AG04450 (cell line): ENCODE results near the gene TES. TPM values are rescaled to one million over a fixed set of nuclear protein-coding genes. Genes with fewer than 3 reads are reported as not detected.

Experiments used
- CTCF ChIA-PET: fragments of 300-600, 350-600 bp; formaldehyde crosslinking; extraction: SDS; loops from one replicate; lab custom pipeline; 2022; ENCODE audit warnings: antibody characterized with exemption, inconsistent platforms; lab: Charles Lee
- POLR2A ChIA-PET: fragments of 350-600 bp; formaldehyde crosslinking; extraction: SDS; loops from one replicate; lab custom pipeline; 2021; ENCODE audit warnings: antibody characterized with exemption, inconsistent platforms; lab: Yijun Ruan, JAX
- DNase-seq: peaks from one replicate; pipeline ENCODE4 v3.0.0-alpha.2; 2011; ENCODE audit warnings: low read depth, low spot score
- H3K27ac ChIP-seq: one replicate; pipeline ENCODE4 v1.5.1; 2012; ENCODE audit warnings: low read depth, low read length, control low read depth
- H3K27me3 ChIP-seq: one replicate; pipeline ENCODE4 v1.6.0; 2012; ENCODE audit warnings: low read length; ENCODE audit not compliant: control insufficient read depth, insufficient read depth
- H3K4me3 ChIP-seq: 2 replicates; pipeline ENCODE4 v1.5.1; 2011; ENCODE audit warnings: mild to moderate bottlenecking, low read depth, low read length, control low read depth
- H3K9me3 ChIP-seq: 2 replicates; pipeline ENCODE4 v1.5.1; 2012; ENCODE audit warnings: low read length; ENCODE audit not compliant: control insufficient read depth, insufficient read depth
- polyA plus RNA-seq: library from polyadenylated mRNA; depleted of rRNA; stranded (reverse); fragments of >200 nt; gene quantifications from 2 replicates; pipeline ENCODE4 v1.2.3, GENCODE V29; 2011
- TF ChIP-seq, protein P1 (sequence below): IDR thresholded peaks from 2 replicates; pipeline ENCODE4 v1.5.1; 2011; ENCODE audit warnings: low read depth, low read length, control low read depth, inconsistent platforms

The TES gene
- polyA plus RNA-seq, 1 experiment, result 152 TPM

DNA sequence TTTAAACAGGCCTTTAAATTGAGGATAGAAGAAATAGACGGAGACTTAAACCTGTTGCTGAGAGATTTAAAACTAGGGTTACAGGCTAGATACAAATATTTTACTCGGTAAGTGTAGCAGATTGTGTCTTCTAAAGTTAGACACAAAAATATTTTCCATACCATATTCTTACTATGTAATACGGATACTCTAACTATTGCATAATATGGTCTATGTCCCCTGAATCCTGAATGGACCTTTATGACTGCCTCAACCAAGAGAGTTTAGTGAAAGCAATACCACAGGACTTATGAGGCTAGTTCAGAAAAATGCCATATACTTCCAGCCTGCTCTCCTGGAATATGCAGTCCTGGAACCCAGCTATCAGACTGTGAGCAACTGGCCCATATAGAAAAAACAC lies 13.4 kb upstream of the TES start:
- H3K4me3 ChIP-seq, result no peak overlapping the region
- no peaks in the 10 kb centered on the region for H3K27me3 ChIP-seq
- no peaks in the 10 kb centered on the region for H3K9me3 ChIP-seq
- no peak for DNase-seq
- POLR2A ChIA-PET, result interaction anchor here (0.8 kb wide), 1 partner anchor 14 kb away, joined by 3 read pairs; no protein-coding TSS in a partner anchor
- H3K27ac ChIP-seq, result no peak overlapping the region
- CTCF ChIA-PET, result interaction anchor here (0.6 to 6.7 kb wide), 4 partner anchors 16 to 305 kb away, joined by 3 to 45 read pairs (median 5); no protein-coding TSS in a partner anchor
- TF ChIP-seq, protein P1, sequence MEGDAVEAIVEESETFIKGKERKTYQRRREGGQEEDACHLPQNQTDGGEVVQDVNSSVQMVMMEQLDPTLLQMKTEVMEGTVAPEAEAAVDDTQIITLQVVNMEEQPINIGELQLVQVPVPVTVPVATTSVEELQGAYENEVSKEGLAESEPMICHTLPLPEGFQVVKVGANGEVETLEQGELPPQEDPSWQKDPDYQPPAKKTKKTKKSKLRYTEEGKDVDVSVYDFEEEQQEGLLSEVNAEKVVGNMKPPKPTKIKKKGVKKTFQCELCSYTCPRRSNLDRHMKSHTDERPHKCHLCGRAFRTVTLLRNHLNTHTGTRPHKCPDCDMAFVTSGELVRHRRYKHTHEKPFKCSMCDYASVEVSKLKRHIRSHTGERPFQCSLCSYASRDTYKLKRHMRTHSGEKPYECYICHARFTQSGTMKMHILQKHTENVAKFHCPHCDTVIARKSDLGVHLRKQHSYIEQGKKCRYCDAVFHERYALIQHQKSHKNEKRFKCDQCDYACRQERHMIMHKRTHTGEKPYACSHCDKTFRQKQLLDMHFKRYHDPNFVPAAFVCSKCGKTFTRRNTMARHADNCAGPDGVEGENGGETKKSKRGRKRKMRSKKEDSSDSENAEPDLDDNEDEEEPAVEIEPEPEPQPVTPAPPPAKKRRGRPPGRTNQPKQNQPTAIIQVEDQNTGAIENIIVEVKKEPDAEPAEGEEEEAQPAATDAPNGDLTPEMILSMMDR, result no peak

GRCh38 chr7:116197360-116197759 lies 13.0 kb upstream of the TES start:
- ChIA-PET POLR2A (interaction anchor here (0.8 kb wide), 1 partner anchor 14 kb away, joined by 3 read pairs; no protein-coding TSS in a partner anchor), CTCF (interaction anchor here (0.6 to 6.7 kb wide), 4 partner anchors 17 to 305 kb away, joined by 3 to 45 read pairs (median 5); no protein-coding TSS in a partner anchor)
- TF ChIP-seq, protein P1, result no peak
- H3K27me3 ChIP-seq, result no peaks in the 10 kb centered on the region
- H3K27ac ChIP-seq, result no peak overlapping the region
- no peak for DNase-seq
- H3K4me3 ChIP-seq, result no peak overlapping the region
- H3K9me3 ChIP-seq, result no peaks in the 10 kb centered on the region

DNA sequence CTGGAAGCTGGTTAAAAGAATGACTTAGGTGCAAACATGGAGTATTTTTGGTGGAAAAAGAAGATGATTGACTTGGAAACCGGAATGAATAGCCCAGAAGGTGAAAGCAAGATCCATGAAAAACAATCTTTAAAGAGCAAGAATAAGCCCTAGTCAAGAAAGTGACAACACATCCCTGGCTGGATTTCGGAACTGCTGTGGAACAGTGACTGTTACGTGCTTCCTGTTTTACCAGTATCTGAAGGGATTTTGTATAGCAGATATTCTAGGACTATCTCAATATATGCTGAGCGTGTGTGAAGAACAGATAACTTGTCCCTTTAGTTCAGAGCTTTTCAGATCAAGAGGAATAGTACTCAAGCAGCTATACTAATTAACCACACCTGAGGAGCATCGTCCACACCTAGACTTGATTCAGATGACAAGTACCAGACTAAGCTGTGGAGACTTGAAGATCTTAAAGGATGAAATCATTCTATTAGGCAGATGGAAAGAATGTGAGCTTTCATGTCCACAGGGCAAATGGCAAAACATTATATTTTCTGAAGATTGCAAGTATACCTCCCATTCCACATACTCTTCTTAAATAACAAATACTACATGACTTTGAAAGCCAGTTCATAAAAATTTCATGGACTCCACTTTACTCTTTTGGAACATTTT lies 11.5 kb upstream of the TES start:
- no peak for DNase-seq
- no peak overlapping the region for H3K27ac ChIP-seq
- TF ChIP-seq, protein P1, result no peak
- no peak overlapping the region for H3K4me3 ChIP-seq
- ChIA-PET POLR2A (interaction anchor here (0.7 kb wide), 1 partner anchor 61 kb away, joined by 3 read pairs; no protein-coding TSS in a partner anchor), CTCF (interaction anchor here (1.0 to 6.7 kb wide), 4 partner anchors 18 to 60 kb away, joined by 5 to 45 read pairs (median 11); no protein-coding TSS in a partner anchor)
- no peaks in the 10 kb centered on the region for H3K27me3 ChIP-seq
- no peaks in the 10 kb centered on the region for H3K9me3 ChIP-seq

GRCh38 chr7:116200963-116201362 lies 9.4 kb upstream of the TES start:
- no peak for DNase-seq
- CTCF ChIA-PET, result interaction anchor here (1.3 to 6.7 kb wide), 5 partner anchors 15 to 62 kb away, joined by 3 to 45 read pairs (median 5); no protein-coding TSS in a partner anchor
- Histone ChIP-seq H3K9me3 (no peaks in the 10 kb centered on the region), H3K27me3 (no peaks in the 10 kb centered on the region), H3K27ac (no peak overlapping the region), H3K4me3 (no peak overlapping the region)
- POLR2A ChIA-PET, result interaction anchor here (1.0 to 1.6 kb wide), 2 partner anchors 10 to 29 kb away, joined by 3 to 10 read pairs; partner anchors contain the start of gene TES
- TF ChIP-seq, protein P1, result no peak

GRCh38 chr7:116206141-116206540 lies 4.2 kb upstream of the TES start:
- ChIA-PET CTCF (interaction anchor here (1.2 kb wide), 1 partner anchor 27 kb away, joined by 3 read pairs; no protein-coding TSS in a partner anchor), POLR2A (no interaction called here)
- Histone ChIP-seq H3K27me3 (no peaks in the 10 kb centered on the region), H3K4me3 (no peak overlapping the region), H3K27ac (no peak overlapping the region), H3K9me3 (no peaks in the 10 kb centered on the region)
- TF ChIP-seq, protein P1, result no peak
- no peak for DNase-seq
